ENCODE results near the gene CNOT4. TPM values are rescaled to one million over a fixed set of nuclear protein-coding genes. Genes with fewer than 3 reads are reported as not detected.
"Not testable (repeated sequence)": the region's sequence is repeated elsewhere in the genome, so short reads cannot be mapped to it uniquely, and the experiment has no call there.

CNOT4 gene
- polyA plus RNA-seq, 1 donor: 22.0 TPM

- DNase-seq (ENCODE audit: low read depth): no peak
Observed at GRCh38 chr7:135326636-135327280, 183.1 kb downstream of the CNOT4 start.

- no peak for DNase-seq (ENCODE audit: low read depth)
Observed at GRCh38 chr7:135322571-135323340, 187.1 kb downstream of the CNOT4 start.

- no peak for DNase-seq (ENCODE audit: low read depth)
Observed at GRCh38 chr7:135321556-135321955, 188.3 kb downstream of the CNOT4 start.

DNA sequence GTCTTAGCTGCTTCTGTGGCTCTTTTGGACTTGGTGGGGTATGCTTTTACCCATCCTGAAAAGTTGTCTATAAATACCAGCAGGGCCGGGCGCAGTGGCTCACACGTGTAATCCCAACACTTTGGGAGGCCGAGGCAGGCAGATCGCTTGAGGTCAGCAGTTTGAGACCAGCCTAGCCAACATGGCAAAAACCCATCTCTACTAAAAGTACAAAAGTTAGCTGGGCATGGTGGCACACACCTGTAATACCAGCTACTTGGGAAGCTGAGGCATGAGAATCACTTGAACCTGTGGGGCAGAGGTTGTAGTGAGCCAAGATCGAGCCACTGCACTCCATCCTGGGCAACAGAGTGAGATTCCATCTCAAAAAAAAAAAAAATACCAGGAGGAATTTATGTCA, 188.9 kb downstream of the CNOT4 start:
- not testable (repeated sequence) for DNase-seq (ENCODE audit: low read depth)

- no peak for DNase-seq (ENCODE audit: low read depth)
Observed at GRCh38 chr7:135320268-135320667, 189.6 kb downstream of the CNOT4 start.

- no peak for DNase-seq (ENCODE audit: low read depth)
Observed at GRCh38 chr7:135317676-135318325, 192.1 kb downstream of the CNOT4 start.

DNA sequence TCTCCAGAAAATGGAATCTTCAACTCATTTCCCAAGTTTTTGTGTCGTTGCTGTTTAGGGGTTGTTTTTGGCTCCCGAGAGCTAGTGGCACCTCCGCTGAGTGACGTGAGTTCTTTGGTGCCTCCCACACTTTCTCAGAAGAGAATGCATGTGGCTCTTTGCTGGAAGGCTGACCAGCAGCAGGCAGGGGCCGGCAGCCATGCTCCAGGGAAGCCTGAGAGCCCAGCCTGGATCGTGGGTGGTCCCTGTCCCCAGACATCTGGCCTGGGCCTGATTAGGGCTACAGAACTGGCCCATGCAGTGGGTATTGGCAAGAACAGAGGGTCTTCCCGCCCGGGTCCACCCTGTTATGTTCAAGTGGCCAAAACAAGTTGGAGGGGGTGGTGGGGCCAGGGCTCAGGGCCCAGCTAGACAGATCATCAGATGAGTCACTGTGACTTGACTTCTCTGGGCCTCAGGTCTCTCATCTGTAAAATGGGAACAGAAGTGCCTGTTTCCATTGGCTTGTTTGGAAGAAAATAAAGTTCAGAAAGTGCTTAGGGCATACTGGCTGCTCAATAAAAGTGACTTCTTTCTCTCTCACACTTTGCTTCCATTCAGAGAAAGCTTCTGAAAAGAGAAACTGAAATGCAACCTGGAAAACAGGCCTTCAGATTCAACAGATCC, 193.1 kb downstream of the CNOT4 start:
- no peak for DNase-seq (ENCODE audit: low read depth)

GRCh38 chr7:135313971-135314370, 195.9 kb downstream of the CNOT4 start:
- no peak for DNase-seq (ENCODE audit: low read depth)

Other genes with a start within 250 kb of the CNOT4 start
- gene NUP205, start 47.8 kb upstream of the CNOT4 start, polyA plus RNA-seq (ENCODE audit: insufficient read length): 32.2 TPM
- gene STMP1, start 152.4 kb upstream of the CNOT4 start, polyA plus RNA-seq (ENCODE audit: insufficient read length): 45.6 TPM
- gene SLC13A4, start 218.1 kb upstream of the CNOT4 start, polyA plus RNA-seq (ENCODE audit: insufficient read length): 1.8 TPM
- 0.10 TPM for gene FAM180A, start 238.7 kb upstream of the CNOT4 start, polyA plus RNA-seq (ENCODE audit: insufficient read length)